Measurements from ENCODE around the gene IGLL5. TPM values are rescaled to one million over a fixed set of nuclear protein-coding genes. Genes with fewer than 3 reads are reported as not detected.

The IGLL5 gene
- total and polyA plus RNA-seq, 9 of the 15 experiments (the other 6 are each of a cell fraction or from before 2014, with no cell fraction given): not detected

- TF ChIP-seq ZNF639 (CRISPR knock-in tag; conservative IDR thresholded peaks at IDR 0.05 in 1 of 2, IDR thresholded peaks at IDR 0.05 in 1 of 2): 0 out of 4 replicates have a peak, but pooled peaks of 1 of the 2 experiments have one; percentile 6
- 0 out of 2 replicates have a peak, but pooled peaks have one; percentile 2 for TF ChIP-seq MAFK (IDR thresholded peaks at IDR 0.05; ENCODE audit: low read length)
- TF ChIP-seq ZBTB7A (IDR thresholded peaks at IDR 0.05; ENCODE audit: borderline replicate concordance, control insufficient read depth, low read depth, low read length): 0 out of 2 replicates have a peak, but pooled peaks have one; percentile 35
- TF ChIP-seq HMGXB4 (CRISPR knock-in tag; IDR thresholded peaks at IDR 0.05): 0 out of 2 replicates have a peak, but pooled peaks have one; percentile 68
- no peak for TF ChIP-seq ZFX (CRISPR knock-in tag; IDR thresholded peaks at IDR 0.05)
- TF ChIP-seq PRMT5 (CRISPR knock-in tag; IDR thresholded peaks at IDR 0.05): peak; percentile 39; the same call in 1 of the 2 replicates
- 0 out of 6 replicates have a peak, but pooled peaks of 1 of the 3 experiments have one; percentile 6 for TF ChIP-seq CTCF (IDR thresholded peaks at IDR 0.05 in 2 of 3, conservative IDR thresholded peaks at IDR 0.05 in 1 of 3; ENCODE audit: insufficient read depth in 2 of 3, low read depth in 1 of 3, low read length in 3 of 3)
- TF ChIP-seq ZNF347 (CRISPR knock-in tag; IDR thresholded peaks at IDR 0.05; ENCODE audit: low read depth): no peak
- TF ChIP-seq MEF2D (tag; conservative IDR thresholded peaks at IDR 0.05; ENCODE audit: low read depth): no peak
- TF ChIP-seq PTRF (tag; IDR thresholded peaks at IDR 0.05): no peak
- peak; percentile 14; the same call in 1 of the 2 replicates for TF ChIP-seq USF2 (CRISPR knock-in tag; IDR thresholded peaks at IDR 0.05)
- TF ChIP-seq MLX (CRISPR knock-in tag; conservative IDR thresholded peaks at IDR 0.05): 0 out of 4 replicates have a peak, but pooled peaks of 1 of the 2 experiments have one; percentile 21
- no peak for TF ChIP-seq ETV6 (IDR thresholded peaks at IDR 0.05; ENCODE audit: borderline replicate concordance in 1 of 2, low read depth in 2 of 2, low read length in 1 of 2)
- TF ChIP-seq ETV6 (CRISPR knock-in tag; IDR thresholded peaks at IDR 0.05; ENCODE audit: borderline replicate concordance): no peak
Measured at GRCh38 chr22:22888571-22889353, 1.1 kb downstream of the IGLL5 start (continued).

All from K562 (cell line).